H1 (cell line): ENCODE results near the gene SOX6.

Source experiments
- JUN ChIP-seq: IDR thresholded peaks from 2 replicates; pipeline ENCODE4 v1.6.1; 2011; ENCODE audit warnings: low read depth, mild to moderate bottlenecking, improper control_type of control experiment, low read length
- POLR2A ChIP-seq, 2 experiments: IDR thresholded peaks; 1 replicate in 1 of 2; 2 replicates in 1 of 2; pipeline ENCODE4 v1.6.1; 2011; ENCODE audit warnings: low read depth in 2 of 2, low read length in 2 of 2, mild to moderate bottlenecking in 2 of 2; ENCODE audit errors: control extremely low read depth in 1 of 2
- TAF1 ChIP-seq: IDR thresholded peaks from 2 replicates; pipeline ENCODE4 v1.6.1; 2011; ENCODE audit warnings: mild to moderate bottlenecking, low read depth, low read length

DNA sequence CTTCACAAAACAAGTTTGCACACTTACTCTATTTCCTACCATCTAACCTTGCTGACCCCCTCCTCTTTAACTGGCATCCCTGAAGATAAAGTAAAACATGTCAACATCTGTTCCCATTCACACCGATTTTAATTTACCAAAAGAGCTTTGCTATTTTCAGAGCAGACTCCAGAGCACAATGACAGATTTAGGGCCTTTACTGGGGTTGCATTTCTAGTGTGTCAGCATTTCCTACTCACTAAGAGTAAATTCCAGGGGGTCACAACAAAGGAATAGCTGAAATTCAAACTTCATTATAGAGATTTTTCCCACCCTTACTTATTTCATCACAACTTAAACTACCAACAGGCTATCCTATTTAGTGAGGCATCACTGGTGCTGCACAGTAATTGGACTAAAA lies 60.8 kb downstream of the SOX6 start:
- TF ChIP-seq POLR2A (IDR thresholded peaks at IDR 0.05; ENCODE audit: control extremely low read depth in 1 of 2, low read depth in 2 of 2, low read length in 2 of 2) (no peak), JUN (no peak), TAF1 (no peak)
